HG03066 (cell line): Measurements from ENCODE around the gene IKZF4.
"Not testable (repeated sequence)": the region's sequence is repeated elsewhere in the genome, so short reads cannot be mapped to it uniquely, and the experiment has no call there.

Experiments used
- ATAC-seq: cut with Tn5 transposase; IDR thresholded peaks from one replicate; pipeline ENCODE4 v1.9.1; 2021; ENCODE audit warnings: low read depth; ENCODE audit not compliant: unreplicated experiment

The IKZF4 gene

DNA sequence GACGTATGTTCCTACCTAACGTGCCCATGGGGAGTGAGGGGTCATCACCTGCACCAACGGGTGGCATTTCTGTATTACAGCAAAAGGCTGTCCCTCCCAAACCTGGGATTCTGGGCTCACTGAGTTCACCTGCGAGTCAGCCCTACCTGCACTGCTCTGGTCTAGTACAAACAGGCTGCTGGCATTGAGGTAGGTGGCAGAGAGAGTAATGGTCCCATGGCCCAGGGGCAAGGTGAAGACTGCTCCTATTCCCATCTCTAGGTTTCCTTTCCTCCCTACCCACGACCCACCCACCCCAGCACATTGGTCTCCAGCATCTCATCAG lies 23.3 kb upstream of the IKZF4 start:
- ATAC-seq, result no peak

DNA sequence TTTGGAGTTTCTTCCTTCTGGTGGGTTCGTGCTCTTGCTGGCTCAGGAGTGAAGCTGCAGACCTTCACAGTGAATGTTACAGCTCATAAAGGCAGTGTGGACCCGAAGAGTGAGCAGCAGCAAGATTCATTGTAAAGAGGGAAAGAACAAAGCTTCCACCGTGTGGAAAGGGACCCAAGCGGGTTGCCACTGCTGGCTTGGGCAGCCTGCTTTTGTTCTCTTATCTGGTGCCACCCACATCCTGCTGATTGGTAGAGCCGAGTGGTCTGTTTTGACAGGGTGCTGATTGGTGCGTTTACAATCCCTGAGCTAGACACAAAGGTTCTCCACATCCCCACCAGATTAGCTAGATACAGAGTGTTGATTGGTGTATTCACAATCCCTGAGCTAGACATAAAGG lies 21.3 kb upstream of the IKZF4 start:
- ATAC-seq, result not testable (repeated sequence)

DNA sequence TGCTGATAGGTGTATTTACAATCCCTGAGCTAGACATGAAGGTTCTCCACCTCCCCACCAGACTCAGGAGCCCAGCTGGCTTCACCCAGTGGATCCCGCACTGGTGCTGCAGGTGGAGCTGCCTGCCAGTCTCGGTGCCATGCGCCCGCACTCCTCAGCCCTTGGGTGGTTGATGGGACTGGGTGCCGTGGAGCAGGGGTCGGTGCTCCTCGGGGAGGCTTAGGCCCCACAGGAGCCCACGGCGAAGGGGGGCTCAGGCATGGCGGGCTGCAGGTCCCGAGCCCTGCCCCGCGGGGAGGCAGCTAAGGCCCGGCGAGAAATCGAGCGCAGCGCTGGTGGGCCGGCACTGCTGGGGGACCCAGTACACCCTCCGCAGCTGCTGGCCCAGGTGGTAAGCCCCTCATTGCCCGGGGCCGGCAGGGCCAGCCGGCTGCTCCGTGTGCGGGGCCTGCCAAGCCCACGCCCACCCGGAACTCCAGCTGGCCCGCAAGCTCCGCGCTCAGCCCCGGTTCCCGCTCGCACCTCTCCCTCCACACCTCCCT lies 20.8 kb upstream of the IKZF4 start:
- not testable (repeated sequence) for ATAC-seq

DNA sequence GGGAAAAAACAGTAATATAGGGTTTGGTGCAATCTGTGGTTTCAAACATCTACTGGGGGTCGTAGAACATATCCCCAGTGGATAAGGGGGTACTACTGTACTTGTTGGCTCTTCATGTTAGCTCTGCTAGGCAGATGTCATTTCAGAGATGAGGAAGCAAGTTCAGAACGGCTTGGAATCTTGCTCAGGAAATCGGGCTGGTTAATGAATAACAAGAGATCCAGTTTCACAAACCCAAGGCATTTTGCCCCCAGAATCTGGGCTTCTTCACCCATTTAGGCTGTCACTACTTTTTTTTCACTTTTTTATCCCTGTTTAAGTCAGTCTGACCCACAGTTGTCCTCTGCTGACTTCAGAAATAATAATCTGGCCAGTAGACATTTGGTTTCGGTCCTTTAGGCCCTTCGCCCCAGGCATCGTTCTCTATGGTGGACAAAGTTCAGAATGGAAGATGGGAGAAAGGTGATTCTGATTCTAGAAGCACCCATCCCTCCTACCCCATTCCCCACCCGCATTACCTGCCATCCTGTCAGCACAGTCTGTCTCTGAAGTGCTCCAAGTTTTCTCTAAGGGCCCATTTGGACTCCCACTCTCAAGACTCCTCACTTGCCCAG lies 19.2 kb upstream of the IKZF4 start:
- no peak for ATAC-seq

DNA sequence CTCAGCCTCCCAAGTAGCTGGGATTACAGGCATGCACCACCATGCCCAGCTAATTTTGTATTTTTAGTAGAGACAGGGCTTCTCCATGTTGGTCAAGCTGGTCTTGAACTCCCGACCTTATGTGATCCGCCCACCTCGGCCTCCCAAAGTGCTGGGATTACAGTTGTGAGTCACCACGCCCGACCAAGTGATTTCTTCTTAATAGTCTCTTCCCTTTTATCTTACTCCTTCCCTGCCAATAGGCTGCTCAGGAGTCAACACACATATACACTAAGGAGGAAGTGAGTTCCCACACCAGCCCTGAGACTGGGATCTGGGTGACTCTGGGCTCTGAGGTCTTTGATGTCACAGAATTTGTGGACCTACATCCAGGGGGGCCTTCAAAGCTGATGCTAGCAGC lies 17.5 kb upstream of the IKZF4 start:
- ATAC-seq, result not testable (repeated sequence)

DNA sequence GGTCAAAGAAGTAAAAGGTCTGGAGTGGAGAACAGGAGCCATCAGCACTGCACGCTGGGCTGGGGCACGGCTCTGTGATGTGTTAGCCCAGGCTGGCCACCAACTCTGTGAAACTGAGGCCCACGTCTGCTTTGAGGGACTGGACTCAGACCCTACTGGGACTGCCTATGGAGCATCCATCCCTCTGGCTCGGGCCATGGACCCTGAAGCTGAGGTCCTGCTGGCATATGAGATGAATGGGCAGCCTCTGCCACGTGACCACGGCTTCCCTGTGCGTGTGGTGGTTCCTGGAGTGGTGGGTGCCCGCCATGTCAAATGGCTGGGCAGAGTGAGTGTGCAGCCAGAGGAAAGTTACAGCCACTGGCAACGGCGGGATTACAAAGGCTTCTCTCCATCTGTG lies 16.6 kb upstream of the IKZF4 start:
- ATAC-seq, result no peak

DNA sequence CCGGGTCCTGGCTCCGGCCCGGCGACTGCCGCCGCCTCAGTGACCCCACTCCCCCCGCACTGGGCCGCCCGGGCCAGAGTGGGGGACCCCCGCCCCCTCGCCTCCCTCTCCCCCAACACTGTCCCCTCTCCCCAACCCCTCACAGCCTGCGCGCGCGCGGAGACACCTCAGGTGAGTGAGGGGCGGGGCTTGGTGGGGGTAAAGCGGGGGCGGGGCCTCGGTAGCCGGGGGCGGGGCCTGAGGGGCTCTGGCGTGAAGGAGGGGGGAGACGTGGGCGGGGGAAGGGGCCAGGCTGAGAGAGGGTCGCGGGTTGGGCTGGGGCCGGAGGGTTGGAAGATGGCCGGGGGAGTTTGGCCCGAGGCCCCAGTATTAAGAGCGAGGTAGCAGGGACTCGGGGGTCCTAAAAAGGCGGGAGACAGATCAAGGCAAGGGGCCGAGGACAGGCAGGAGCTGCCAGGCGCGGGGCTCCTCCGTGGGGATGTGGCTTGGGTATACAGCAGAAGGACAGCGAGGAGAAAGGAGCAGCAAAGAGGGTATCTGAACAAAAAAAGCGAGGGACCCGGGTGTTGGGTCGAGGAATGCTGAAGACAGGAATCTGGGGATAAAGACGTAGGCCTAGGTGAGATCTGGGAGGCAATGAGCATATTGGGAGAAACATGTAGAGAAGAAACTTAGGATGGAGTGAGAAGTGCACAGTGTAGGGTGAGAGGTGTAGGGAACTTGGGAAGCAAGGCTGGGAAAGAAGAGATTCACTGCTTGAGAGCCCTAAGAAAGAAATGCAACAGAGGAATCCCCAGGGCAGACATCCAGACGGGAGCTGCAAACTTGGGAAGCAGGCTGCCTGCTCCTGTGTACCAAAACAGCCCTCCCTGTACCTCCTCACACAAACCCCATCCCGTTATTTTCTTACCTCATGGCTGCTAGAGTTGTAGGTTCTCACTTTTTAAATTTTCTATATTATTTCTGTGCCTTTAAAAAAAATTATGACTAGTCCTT lies 13.0 kb upstream of the IKZF4 start:
- no peak for ATAC-seq

DNA sequence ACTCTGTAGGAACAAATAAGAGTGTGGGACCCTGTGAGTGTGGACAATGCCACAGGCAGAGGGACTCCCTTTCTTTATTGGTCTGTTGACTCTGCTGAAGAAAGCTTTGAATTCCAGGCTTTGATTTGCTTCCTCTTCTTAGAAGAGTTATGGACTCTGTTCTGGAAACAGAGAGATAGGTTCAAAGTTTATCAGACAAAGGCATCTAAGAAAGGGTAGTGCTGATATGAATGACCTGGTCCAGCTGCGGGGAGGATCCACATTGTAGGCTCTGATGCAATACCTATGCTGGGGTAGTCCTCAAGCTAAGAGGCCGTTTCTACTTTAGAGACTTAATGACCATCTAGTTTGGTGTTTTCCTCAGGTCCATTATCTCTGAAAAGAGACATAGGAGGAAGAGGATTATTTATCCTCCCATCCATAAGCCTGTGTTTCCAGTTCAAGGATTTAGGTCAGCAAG lies 10.7 kb upstream of the IKZF4 start:
- no peak for ATAC-seq

DNA sequence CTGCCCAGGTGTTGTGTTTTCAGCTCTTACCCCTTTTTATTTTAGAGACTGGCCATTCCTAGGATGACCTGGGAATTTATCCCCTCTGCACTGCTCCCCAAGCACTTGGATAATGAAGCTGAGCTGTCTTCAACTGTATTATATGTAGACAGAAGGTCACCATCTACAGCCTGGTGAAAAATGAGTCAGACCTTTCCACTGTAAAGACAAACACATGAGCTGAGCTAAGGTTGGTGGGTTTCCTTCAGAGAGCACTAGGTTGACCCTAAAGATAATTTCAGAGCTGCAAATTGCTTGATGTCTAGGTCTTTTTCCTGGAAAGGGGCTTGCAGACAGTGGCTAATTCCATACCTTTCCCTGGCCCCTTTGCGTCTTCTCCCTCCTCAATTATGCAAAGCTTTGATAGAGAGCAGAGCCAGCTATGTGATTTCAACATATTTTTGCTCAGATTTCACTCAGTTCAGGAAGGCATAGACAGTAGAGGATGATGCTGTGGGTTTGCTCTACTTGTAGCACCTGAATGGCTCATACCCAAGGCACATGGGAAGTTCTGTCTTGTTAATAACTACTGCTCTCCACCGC lies 9.2 kb upstream of the IKZF4 start:
- ATAC-seq, result no peak

DNA sequence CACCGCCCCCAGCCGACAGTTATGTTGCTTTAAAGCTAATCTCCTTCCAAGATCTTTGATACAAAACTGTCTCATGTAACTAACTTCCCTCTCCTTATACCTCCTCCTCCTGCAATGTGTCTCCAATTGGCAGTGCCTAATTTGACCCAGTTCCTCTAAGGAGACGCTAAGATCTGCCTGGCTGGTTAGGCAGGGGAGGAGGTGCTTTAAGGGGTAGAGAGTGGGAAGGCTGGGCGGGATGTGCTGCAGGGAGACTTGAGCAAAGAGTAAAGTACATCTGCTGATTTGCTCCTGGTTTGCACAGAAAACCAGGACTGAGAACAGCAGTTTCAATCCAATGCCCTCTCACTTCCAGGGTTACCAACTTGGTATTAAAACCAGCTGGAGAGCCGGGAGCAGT lies 7.4 kb upstream of the IKZF4 start:
- ATAC-seq, result no peak

DNA sequence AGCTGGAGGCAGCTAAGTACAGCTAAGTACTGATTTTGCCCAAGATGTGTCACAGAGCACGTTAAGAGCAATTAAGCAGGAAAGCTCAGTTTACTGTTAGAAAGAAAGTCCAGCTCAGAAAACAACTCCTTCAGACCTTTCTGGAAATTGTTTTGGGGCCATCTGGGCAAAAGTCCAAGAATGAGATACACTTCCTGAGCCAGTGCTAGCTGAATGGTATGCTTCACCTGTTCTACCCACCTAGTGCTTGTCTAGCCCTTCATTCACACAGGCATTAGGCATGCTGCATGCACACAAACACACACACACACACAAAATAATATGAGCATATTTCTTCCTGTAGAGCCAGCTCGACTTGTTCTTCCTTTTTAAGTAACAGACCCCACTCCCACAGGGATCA lies 6.6 kb upstream of the IKZF4 start:
- ATAC-seq, result no peak

DNA sequence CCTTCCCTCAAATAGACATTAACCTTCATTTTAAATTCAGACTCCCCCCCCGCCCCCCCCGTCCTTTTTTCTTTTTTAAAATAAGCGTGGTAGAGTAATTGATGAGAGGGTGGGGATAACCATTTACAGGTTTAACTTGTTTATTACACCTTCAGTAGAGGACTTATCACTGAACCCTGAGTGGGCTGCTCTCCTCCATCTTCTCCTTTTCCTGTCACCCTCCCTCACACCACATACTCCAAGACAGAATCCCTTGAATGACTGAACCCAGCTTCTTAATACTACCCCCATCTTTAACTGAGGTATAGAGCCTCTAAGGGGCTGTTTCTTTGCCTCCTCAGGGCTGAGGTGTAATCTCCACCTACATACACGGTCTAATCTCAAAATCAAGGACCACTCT lies 3.7 kb upstream of the IKZF4 start:
- no peak for ATAC-seq

DNA sequence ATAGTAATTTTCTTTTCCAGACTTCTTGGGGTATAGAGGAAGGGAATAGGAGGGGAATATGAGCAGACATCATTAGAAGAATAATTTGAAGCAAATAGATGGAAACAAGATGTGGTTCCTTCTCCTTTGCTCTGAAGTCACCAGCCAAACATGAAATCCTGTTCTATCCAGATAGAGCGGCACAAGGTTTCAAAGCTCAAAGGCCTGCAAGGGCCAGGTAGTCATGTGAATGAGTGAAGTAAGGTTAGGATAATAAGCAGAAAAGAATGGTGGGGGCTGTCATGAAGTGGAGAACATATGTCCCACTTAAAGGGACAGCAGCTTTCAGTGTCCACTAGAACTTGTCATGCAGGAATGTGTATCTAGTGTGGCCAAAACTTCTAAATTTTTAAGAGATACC lies 2.5 kb upstream of the IKZF4 start:
- ATAC-seq, result no peak

DNA sequence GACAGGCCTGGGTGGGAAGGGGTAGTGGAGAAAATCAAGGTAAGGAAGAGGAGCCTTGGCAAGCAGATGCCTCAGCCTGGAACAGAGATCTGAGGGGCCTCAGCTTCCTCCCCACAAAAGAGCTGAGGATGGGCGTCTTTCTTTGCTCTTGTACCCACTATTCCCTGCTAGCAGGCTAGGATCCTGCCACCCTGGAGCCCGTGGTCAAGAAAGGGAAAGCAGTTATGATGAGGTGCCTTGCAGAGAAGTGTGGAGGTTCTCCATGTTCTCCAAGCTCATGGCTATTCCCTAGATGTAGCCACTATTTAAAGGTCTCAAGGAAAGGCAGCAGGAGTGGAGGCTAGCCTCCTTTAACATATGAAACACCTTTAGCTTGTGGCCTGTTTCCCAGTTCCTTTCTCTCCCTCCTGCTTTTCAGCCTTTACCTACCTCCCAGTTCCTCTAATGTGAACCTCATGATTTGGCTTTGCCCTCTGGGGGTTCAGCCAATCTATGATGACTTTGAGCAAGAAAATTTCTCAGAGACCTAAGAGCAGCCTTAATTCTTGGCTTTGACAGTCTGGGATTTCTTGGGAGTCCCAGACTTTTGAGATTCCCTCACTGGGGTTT lies 1.1 kb downstream of the IKZF4 start:
- ATAC-seq, result no peak

DNA sequence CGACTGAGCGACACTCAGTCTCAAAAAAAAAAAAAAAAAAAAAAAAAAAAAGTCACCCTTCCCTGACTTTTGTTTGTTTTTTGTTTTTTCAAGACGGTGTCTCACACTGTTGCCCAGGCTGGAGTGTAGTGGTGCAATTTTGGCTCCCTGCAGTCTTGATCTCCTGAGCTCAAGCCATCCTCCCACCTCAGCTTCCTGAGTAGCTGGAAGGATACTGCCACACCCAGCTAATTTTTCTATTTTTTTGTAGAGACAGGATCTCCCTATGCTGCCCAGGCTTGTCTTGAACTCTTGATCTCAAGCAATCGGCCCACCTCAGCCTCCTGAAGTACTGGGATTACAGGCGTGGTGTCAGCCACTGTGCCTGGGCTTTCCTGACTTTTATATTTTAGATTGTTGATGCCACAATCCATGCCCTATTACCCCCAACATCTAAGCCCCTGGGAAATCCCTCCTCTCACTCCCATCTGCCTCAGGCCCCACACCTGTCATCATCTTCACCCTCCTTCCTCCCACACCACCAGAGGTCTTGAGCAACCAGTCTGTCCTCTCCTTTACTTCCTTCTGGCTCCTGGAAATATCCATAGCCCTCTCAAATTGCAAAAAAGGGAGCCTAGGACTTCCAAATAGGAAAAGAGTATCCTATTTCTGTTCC lies 7.8 kb downstream of the IKZF4 start:
- no peak for ATAC-seq

DNA sequence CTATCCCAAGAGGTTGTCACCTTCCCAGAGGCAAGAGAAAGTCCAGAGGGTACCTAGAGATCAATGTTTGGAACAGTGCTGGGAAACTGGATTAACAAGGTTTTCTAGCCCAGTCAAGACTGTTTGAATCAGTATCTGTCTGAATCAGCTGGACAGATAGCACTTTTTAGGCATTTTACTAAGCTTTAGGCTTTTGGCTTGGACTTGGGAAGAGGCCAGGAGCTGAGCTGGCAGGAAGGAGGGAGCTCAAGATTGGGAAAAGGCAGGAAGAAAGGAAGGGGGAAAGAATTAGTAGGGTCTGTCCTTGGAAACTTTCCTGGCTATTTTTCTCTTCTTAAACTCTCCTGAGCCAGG lies 8.3 kb downstream of the IKZF4 start:
- no peak for ATAC-seq

DNA sequence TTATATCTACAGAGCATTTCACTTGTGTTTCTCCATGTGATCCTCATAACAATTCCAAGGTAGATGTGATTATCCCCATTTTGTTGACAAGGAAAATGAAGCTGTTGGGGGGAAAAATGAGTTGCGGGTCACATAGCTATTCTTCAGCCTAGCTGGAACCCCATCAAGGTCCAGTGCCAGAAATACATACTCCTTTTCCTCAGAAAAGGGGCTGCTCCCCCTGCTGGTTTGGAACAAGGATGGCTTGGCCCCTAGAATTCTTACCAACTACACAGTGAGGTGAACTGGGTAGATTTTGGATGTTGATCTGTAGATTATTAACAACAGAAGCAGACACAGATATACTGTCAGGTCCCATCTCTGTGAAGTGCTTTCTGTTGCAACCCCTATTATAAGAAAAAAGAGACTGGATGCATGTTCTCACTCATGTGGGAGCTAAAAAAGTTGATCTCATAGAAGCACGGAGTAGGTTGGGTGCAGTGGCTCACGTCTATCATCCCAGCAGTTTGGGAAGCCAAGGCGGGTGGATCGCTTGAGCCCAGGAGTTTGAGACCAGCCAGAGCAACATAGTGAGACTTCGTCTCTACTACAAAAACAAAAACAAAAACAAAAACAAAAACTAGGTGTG lies 8.9 kb downstream of the IKZF4 start:
- ATAC-seq, result no peak

DNA sequence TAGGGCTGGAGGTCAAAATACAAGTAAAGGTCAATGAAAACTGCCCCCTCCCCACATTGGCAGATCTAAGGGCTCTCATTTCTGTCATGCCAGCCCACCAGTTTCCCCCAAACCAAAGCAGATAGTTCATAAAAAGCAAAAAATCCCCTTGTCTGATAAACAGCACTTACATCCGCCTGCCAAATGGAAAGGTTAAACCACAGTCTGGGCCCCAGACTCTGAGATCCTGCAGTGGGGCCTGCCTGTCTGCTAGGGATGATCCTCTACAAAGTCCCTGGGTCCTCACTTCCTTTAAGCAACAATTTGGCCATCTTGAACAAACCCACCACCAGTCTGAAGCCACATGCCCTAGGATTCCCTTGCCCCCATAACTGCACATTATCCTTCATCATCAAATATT lies 11.1 kb downstream of the IKZF4 start:
- ATAC-seq, result no peak

DNA sequence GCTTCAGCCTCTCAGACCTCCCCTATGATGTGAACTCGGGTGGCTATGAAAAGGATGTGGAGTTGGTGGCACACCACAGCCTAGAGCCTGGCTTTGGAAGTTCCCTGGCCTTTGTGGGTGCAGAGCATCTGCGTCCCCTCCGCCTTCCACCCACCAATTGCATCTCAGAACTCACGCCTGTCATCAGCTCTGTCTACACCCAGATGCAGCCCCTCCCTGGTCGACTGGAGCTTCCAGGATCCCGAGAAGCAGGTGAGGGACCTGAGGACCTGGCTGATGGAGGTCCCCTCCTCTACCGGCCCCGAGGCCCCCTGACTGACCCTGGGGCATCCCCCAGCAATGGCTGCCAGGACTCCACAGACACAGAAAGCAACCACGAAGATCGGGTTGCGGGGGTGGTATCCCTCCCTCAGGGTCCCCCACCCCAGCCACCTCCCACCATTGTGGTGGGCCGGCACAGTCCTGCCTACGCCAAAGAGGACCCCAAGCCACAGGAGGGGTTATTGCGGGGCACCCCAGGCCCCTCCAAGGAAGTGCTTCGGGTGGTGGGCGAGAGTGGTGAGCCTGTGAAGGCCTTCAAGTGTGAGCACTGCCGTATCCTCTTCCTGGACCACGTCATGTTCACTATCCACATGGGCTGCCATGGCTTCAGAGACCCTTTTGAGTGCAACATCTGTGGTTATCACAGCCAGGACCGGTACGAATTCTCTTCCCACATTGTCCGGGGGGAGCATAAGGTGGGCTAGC lies 13.9 kb downstream of the IKZF4 start:
- no peak for ATAC-seq
